GM12878 (cell line): Measurements from ENCODE around the gene C1QTNF12.

ENCODE experiments used
- CTCF ChIP-seq, 3 experiments: IDR thresholded peaks in 2 of 3; conservative IDR thresholded peaks in 1 of 3; 2 replicates each; pipeline ENCODE4 v1.5.1; 2011; ENCODE audit warnings: low read depth in 3 of 3, low read length in 3 of 3, mild to moderate bottlenecking in 3 of 3, control low read depth in 2 of 3, moderate library complexity in 2 of 3, inconsistent platforms in 1 of 3, mixed read lengths in 1 of 3; ENCODE audit not compliant: control insufficient read depth in 2 of 3, insufficient read depth in 1 of 3; ENCODE audit errors: extremely low read depth in 1 of 3
- EGR1 ChIP-seq, 2 experiments: IDR thresholded peaks; 1 replicate in 1 of 2; 2 replicates in 1 of 2; pipeline ENCODE4 v1.6.1; 2011 to 2012; ENCODE audit warnings: low read depth in 2 of 2, low read length in 2 of 2, borderline replicate concordance in 1 of 2, mild to moderate bottlenecking in 1 of 2, moderate library complexity in 1 of 2
- MYC ChIP-seq: IDR thresholded peaks from 2 replicates; pipeline ENCODE4 v1.6.1; 2011; ENCODE audit warnings: mild to moderate bottlenecking, low read length, moderate library complexity, inconsistent platforms; ENCODE audit not compliant: insufficient read depth, insufficient replicate concordance, insufficient read length, severe bottlenecking
- NR2F1 ChIP-seq: fragments of 450-650 bp; conservative IDR thresholded peaks from 2 replicates; pipeline ENCODE4 v1.6.1; 2017; ENCODE audit warnings: mild to moderate bottlenecking
- POLR2AphosphoS5 ChIP-seq: IDR thresholded peaks from 2 replicates; pipeline ENCODE4 v1.6.1; 2011; ENCODE audit warnings: mild to moderate bottlenecking, low read length, inconsistent platforms
- TAF1 ChIP-seq: IDR thresholded peaks from 2 replicates; pipeline ENCODE4 v1.6.1; 2011; ENCODE audit warnings: mild to moderate bottlenecking, low read depth, low read length, borderline replicate concordance
- TCF12 ChIP-seq: IDR thresholded peaks from 2 replicates; pipeline ENCODE4 v1.6.1; 2011; ENCODE audit warnings: low read depth, mild to moderate bottlenecking, low read length
- YY1 ChIP-seq: IDR thresholded peaks from 2 replicates; pipeline ENCODE4 v1.6.1; 2011; ENCODE audit warnings: low read depth, mild to moderate bottlenecking, low read length

- TF ChIP-seq NR2F1 (no peak), EGR1 (IDR thresholded peaks at IDR 0.05; ENCODE audit: borderline replicate concordance in 1 of 2, low read depth in 2 of 2, low read length in 2 of 2) (no peak), TCF12 (no peak), CTCF (IDR thresholded peaks at IDR 0.05 in 2 of 3, conservative IDR thresholded peaks at IDR 0.05 in 1 of 3; ENCODE audit: control insufficient read depth in 2 of 3, extremely low read depth in 1 of 3, insufficient read depth in 1 of 3, low read depth in 3 of 3, low read length in 3 of 3) (no peak), MYC (peak; percentile 64), POLR2AphosphoS5 (no peak), YY1 (no peak), TAF1 (no peak)
These were observed 14.2 kb downstream of the C1QTNF12 start, which contains the start of gene B3GALT6 for GRCh38 chr1:1232208-1232795.
